GM12891 (cell line): ENCODE measurements around the gene LRIG2.

Source experiments
- PAX5 ChIP-seq: IDR thresholded peaks from 2 replicates; pipeline ENCODE4 v1.6.1; 2011; ENCODE audit warnings: low read length, moderate library complexity, mild to moderate bottlenecking; ENCODE audit not compliant: insufficient read depth, severe bottlenecking
- POLR2A ChIP-seq: IDR thresholded peaks from 2 replicates; pipeline ENCODE4 v1.6.1; 2011; ENCODE audit warnings: low read depth, low read length, control low read depth
- POLR2AphosphoS5 ChIP-seq: IDR thresholded peaks from 2 replicates; pipeline ENCODE4 v1.6.1; 2011; ENCODE audit warnings: low read depth, low read length, control low read depth
- POU2F2 ChIP-seq: IDR thresholded peaks from 2 replicates; pipeline ENCODE4 v1.6.1; 2011; ENCODE audit warnings: low read depth, mild to moderate bottlenecking, control low read depth, low read length, moderate library complexity
- SPI1 ChIP-seq: IDR thresholded peaks from 2 replicates; pipeline ENCODE4 v1.6.1; 2011; ENCODE audit warnings: low read depth, low read length, control low read depth
- TAF1 ChIP-seq: IDR thresholded peaks from 2 replicates; pipeline ENCODE4 v1.6.1; 2011; ENCODE audit warnings: low read depth, low read length, control low read depth

- no peak for TF ChIP-seq POLR2A
- no peak for TF ChIP-seq POLR2AphosphoS5
- no peak for TF ChIP-seq TAF1
- TF ChIP-seq POU2F2 = no peak
- no peak for TF ChIP-seq SPI1
- TF ChIP-seq PAX5 = no peak
Measured at GRCh38 chr1:113094506-113094905, 21.5 kb downstream of the LRIG2 start.
